ENCODE measurements around the gene HNRNPL.

- TF ChIP-seq, protein P1, sequence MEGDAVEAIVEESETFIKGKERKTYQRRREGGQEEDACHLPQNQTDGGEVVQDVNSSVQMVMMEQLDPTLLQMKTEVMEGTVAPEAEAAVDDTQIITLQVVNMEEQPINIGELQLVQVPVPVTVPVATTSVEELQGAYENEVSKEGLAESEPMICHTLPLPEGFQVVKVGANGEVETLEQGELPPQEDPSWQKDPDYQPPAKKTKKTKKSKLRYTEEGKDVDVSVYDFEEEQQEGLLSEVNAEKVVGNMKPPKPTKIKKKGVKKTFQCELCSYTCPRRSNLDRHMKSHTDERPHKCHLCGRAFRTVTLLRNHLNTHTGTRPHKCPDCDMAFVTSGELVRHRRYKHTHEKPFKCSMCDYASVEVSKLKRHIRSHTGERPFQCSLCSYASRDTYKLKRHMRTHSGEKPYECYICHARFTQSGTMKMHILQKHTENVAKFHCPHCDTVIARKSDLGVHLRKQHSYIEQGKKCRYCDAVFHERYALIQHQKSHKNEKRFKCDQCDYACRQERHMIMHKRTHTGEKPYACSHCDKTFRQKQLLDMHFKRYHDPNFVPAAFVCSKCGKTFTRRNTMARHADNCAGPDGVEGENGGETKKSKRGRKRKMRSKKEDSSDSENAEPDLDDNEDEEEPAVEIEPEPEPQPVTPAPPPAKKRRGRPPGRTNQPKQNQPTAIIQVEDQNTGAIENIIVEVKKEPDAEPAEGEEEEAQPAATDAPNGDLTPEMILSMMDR (conservative IDR thresholded peaks at IDR 0.05): no peak
- TF ChIP-seq ZFX (IDR thresholded peaks at IDR 0.05): no peak
These were observed 12.7 kb downstream of the HNRNPL start for GRCh38 chr19:38836983-38837626.
